ENCODE measurements around the gene CHPT1.

- TF ChIP-seq, protein P1, sequence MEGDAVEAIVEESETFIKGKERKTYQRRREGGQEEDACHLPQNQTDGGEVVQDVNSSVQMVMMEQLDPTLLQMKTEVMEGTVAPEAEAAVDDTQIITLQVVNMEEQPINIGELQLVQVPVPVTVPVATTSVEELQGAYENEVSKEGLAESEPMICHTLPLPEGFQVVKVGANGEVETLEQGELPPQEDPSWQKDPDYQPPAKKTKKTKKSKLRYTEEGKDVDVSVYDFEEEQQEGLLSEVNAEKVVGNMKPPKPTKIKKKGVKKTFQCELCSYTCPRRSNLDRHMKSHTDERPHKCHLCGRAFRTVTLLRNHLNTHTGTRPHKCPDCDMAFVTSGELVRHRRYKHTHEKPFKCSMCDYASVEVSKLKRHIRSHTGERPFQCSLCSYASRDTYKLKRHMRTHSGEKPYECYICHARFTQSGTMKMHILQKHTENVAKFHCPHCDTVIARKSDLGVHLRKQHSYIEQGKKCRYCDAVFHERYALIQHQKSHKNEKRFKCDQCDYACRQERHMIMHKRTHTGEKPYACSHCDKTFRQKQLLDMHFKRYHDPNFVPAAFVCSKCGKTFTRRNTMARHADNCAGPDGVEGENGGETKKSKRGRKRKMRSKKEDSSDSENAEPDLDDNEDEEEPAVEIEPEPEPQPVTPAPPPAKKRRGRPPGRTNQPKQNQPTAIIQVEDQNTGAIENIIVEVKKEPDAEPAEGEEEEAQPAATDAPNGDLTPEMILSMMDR (IDR thresholded peaks at IDR 0.05; ENCODE audit: extremely low read depth in 1 of 2, insufficient read depth in 1 of 2, low read depth in 1 of 2, low read length in 2 of 2): no peak
- no peak for TF ChIP-seq EZH2 (IDR thresholded peaks at IDR 0.05; ENCODE audit: borderline replicate concordance, low read depth, low read length, severe bottlenecking)
- TF ChIP-seq POLR2AphosphoS5 (IDR thresholded peaks at IDR 0.05; ENCODE audit: insufficient read depth, low read depth, low read length): no peak
- no peak for TF ChIP-seq POLR2A (IDR thresholded peaks at IDR 0.05; ENCODE audit: low read depth, low read length)
- no peak for TF ChIP-seq GATA2 (IDR thresholded peaks at IDR 0.05; ENCODE audit: insufficient read depth, insufficient read length, low read depth, low read length)
These were observed 34.1 kb upstream of the CHPT1 start for GRCh38 chr12:101663298-101663697.

Measured in endothelial cell of umbilical vein (primary cell).